ENCODE results near the gene ZFR2. TPM values are rescaled to one million over a fixed set of nuclear protein-coding genes. Genes with fewer than 3 reads are reported as not detected.

The ZFR2 gene
- total RNA-seq, 2 donors from 2014 or later: 0.56 TPM; not detected in 1

- peaks cover 5 to 9% of the 10 kb centered on the region in 2 donors for H3K9me3 Mint-ChIP-seq
- peaks cover 11 to 13% of the 10 kb centered on the region in 2 donors for H3K36me3 Mint-ChIP-seq (ENCODE audit: insufficient read depth in 2 of 2)
- DNase-seq: peak; percentile 48 to 62
- H3K27ac Mint-ChIP-seq: peak overlapping the region; percentile 16
- peak overlapping the region; percentile 76 to 82 for H3K4me3 Mint-ChIP-seq
- no peaks in the 10 kb centered on the region for H3K27me3 Mint-ChIP-seq (ENCODE audit: low read depth)
- ATAC-seq (replicated peaks in 1 of 2): peak; percentile 29 to 41
- peaks cover 9% of the 10 kb centered on the region for H3K4me1 Mint-ChIP-seq (ENCODE audit: low read depth)
Measured at GRCh38 chr19:3783660-3784584, 84.9 kb downstream of the ZFR2 start.

- Mint-ChIP-seq H3K9me3 (peaks cover 5 to 9% of the 10 kb centered on the region in 2 donors), H3K27ac (no peak overlapping the region), H3K27me3 (ENCODE audit: low read depth) (no peaks in the 10 kb centered on the region), H3K4me1 (ENCODE audit: low read depth) (peaks cover 9% of the 10 kb centered on the region), H3K36me3 (ENCODE audit: insufficient read depth in 2 of 2) (peaks cover 11 to 13% of the 10 kb centered on the region in 2 donors), H3K4me3 (no peak overlapping the region)
- ATAC-seq (replicated peaks in 1 of 2) (no peak), DNase-seq (no peak)
Measured at GRCh38 chr19:3782903-3783302, 85.9 kb downstream of the ZFR2 start.

GRCh38 chr19:3782330-3782729 lies 86.5 kb downstream of the ZFR2 start:
- ATAC-seq (replicated peaks in 1 of 2) (no peak), DNase-seq (no peak)
- H3K27ac Mint-ChIP-seq: no peak overlapping the region
- H3K4me3 Mint-ChIP-seq: no peak overlapping the region
- H3K4me1 Mint-ChIP-seq (ENCODE audit: low read depth): peaks cover 9% of the 10 kb centered on the region
- H3K9me3 Mint-ChIP-seq: peaks cover 5 to 9% of the 10 kb centered on the region in 2 donors
- H3K27me3 Mint-ChIP-seq (ENCODE audit: low read depth): no peaks in the 10 kb centered on the region
- peaks cover 11 to 13% of the 10 kb centered on the region in 2 donors for H3K36me3 Mint-ChIP-seq (ENCODE audit: insufficient read depth in 2 of 2)

GRCh38 chr19:3781603-3782002 lies 87.2 kb downstream of the ZFR2 start:
- Mint-ChIP-seq H3K36me3 (ENCODE audit: insufficient read depth in 2 of 2) (peaks cover 11 to 13% of the 10 kb centered on the region in 2 donors), H3K27ac (no peak overlapping the region), H3K9me3 (peaks cover 5 to 9% of the 10 kb centered on the region in 2 donors), H3K4me3 (no peak overlapping the region), H3K27me3 (ENCODE audit: low read depth) (no peaks in the 10 kb centered on the region), H3K4me1 (ENCODE audit: low read depth) (peaks cover 9% of the 10 kb centered on the region)
- DNase-seq (no peak), ATAC-seq (replicated peaks in 1 of 2) (no peak)

GRCh38 chr19:3780786-3781304 lies 88.0 kb downstream of the ZFR2 start:
- no peaks in the 10 kb centered on the region for H3K27me3 Mint-ChIP-seq (ENCODE audit: low read depth)
- H3K4me1 Mint-ChIP-seq (ENCODE audit: low read depth): peaks cover 9% of the 10 kb centered on the region
- no peak overlapping the region for H3K27ac Mint-ChIP-seq
- H3K9me3 Mint-ChIP-seq: peaks cover 5 to 9% of the 10 kb centered on the region in 2 donors
- no peak overlapping the region for H3K4me3 Mint-ChIP-seq
- DNase-seq: no peak
- H3K36me3 Mint-ChIP-seq (ENCODE audit: insufficient read depth in 2 of 2): peaks cover 11 to 13% of the 10 kb centered on the region in 2 donors
- no peak for ATAC-seq (replicated peaks in 1 of 2)

- DNase-seq (no peak), ATAC-seq (replicated peaks in 1 of 2) (no peak)
- no peak overlapping the region for H3K27ac Mint-ChIP-seq
- H3K4me1 Mint-ChIP-seq (ENCODE audit: low read depth): no peaks in the 10 kb centered on the region
- peaks cover 9 to 13% of the 10 kb centered on the region in 2 donors for H3K36me3 Mint-ChIP-seq (ENCODE audit: insufficient read depth in 2 of 2)
- H3K27me3 Mint-ChIP-seq (ENCODE audit: low read depth): no peaks in the 10 kb centered on the region
- no peak overlapping the region for H3K4me3 Mint-ChIP-seq
- H3K9me3 Mint-ChIP-seq: peaks cover 5 to 9% of the 10 kb centered on the region in 2 donors
Measured at GRCh38 chr19:3778899-3779723, 89.7 kb downstream of the ZFR2 start.

GRCh38 chr19:3778104-3778867 lies 90.6 kb downstream of the ZFR2 start:
- H3K4me3 Mint-ChIP-seq: no peak overlapping the region
- no peak overlapping the region for H3K27ac Mint-ChIP-seq
- ATAC-seq (replicated peaks in 1 of 2) (no peak), DNase-seq (no peak)
- H3K27me3 Mint-ChIP-seq (ENCODE audit: low read depth): no peaks in the 10 kb centered on the region
- no peaks in the 10 kb centered on the region for H3K4me1 Mint-ChIP-seq (ENCODE audit: low read depth)
- H3K9me3 Mint-ChIP-seq: peaks cover 5 to 9% of the 10 kb centered on the region in 2 donors
- H3K36me3 Mint-ChIP-seq (ENCODE audit: insufficient read depth in 2 of 2): peaks cover 9 to 13% of the 10 kb centered on the region in 2 donors

GRCh38 chr19:3776479-3777040 lies 92.3 kb downstream of the ZFR2 start:
- Mint-ChIP-seq H3K27ac (no peak overlapping the region), H3K27me3 (ENCODE audit: low read depth) (no peaks in the 10 kb centered on the region), H3K9me3 (peaks cover 0 to 3% of the 10 kb centered on the region in 2 donors), H3K4me3 (no peak overlapping the region), H3K4me1 (ENCODE audit: low read depth) (no peaks in the 10 kb centered on the region), H3K36me3 (ENCODE audit: insufficient read depth in 2 of 2) (peaks cover 0 to 5% of the 10 kb centered on the region in 2 donors)
- ATAC-seq (replicated peaks in 1 of 2) (no peak), DNase-seq (no peak)

GRCh38 chr19:3775831-3776230 lies 93.0 kb downstream of the ZFR2 start:
- no peaks in the 10 kb centered on the region for H3K4me1 Mint-ChIP-seq (ENCODE audit: low read depth)
- H3K27me3 Mint-ChIP-seq (ENCODE audit: low read depth): no peaks in the 10 kb centered on the region
- no peak for DNase-seq
- no peak for ATAC-seq (replicated peaks in 1 of 2)
- H3K36me3 Mint-ChIP-seq (ENCODE audit: insufficient read depth in 2 of 2): no peaks in the 10 kb centered on the region
- H3K9me3 Mint-ChIP-seq: no peaks in the 10 kb centered on the region
- no peak overlapping the region for H3K4me3 Mint-ChIP-seq
- no peak overlapping the region for H3K27ac Mint-ChIP-seq

- no peaks in the 10 kb centered on the region for H3K9me3 Mint-ChIP-seq
- H3K27me3 Mint-ChIP-seq (ENCODE audit: low read depth): no peaks in the 10 kb centered on the region
- no peak overlapping the region for H3K27ac Mint-ChIP-seq
- H3K4me1 Mint-ChIP-seq (ENCODE audit: low read depth): no peaks in the 10 kb centered on the region
- ATAC-seq (replicated peaks in 1 of 2) (no peak), DNase-seq (no peak)
- no peak overlapping the region for H3K4me3 Mint-ChIP-seq
- H3K36me3 Mint-ChIP-seq (ENCODE audit: insufficient read depth in 2 of 2): no peaks in the 10 kb centered on the region
Measured at GRCh38 chr19:3775374-3775711, 93.5 kb downstream of the ZFR2 start.

GRCh38 chr19:3774621-3775373 lies 94.0 kb downstream of the ZFR2 start:
- Mint-ChIP-seq H3K4me3 (no peak overlapping the region), H3K9me3 (no peaks in the 10 kb centered on the region), H3K4me1 (ENCODE audit: low read depth) (no peaks in the 10 kb centered on the region), H3K27me3 (ENCODE audit: low read depth) (no peaks in the 10 kb centered on the region), H3K27ac (no peak overlapping the region), H3K36me3 (ENCODE audit: insufficient read depth in 2 of 2) (no peaks in the 10 kb centered on the region)
- ATAC-seq (replicated peaks in 1 of 2): no peak
- DNase-seq: no peak
